Measurements from ENCODE around the gene ZBED1. TPM values are rescaled to one million over a fixed set of nuclear protein-coding genes. Genes with fewer than 3 reads are reported as not detected.

The ZBED1 gene
- 37.9 and 40.1 TPM in 2 replicates for total RNA-seq

GRCh38 chrX:2500803-2501558, at the start of gene ZBED1, which contains the start of gene DHRSX:
TSS of gene ZBED1 (minus strand) at chrX:2500976. CDS start at chrX:2490719, 10,257 bp downstream.
TSS of gene DHRSX (minus strand) at chrX:2500976. CDS start at chrX:2500925, 51 bp downstream.

Other genes with a start within 250 kb of the ZBED1 start
- gene DHRSX, start within 50 bp of the ZBED1 start, total RNA-seq: 17.5 and 21.3 TPM in 2 replicates
- 139 and 210 TPM in 2 replicates for gene CD99, start 190.3 kb upstream of the ZBED1 start, total RNA-seq

Data from endothelial cell of coronary artery (primary cell).